ENCODE measurements around the gene TOP3A. TPM values are rescaled to one million over a fixed set of nuclear protein-coding genes. Genes with fewer than 3 reads are reported as not detected.
"Not testable (repeated sequence)": the region's sequence is repeated elsewhere in the genome, so short reads cannot be mapped to it uniquely, and the experiment has no call there.

The TOP3A gene
- total RNA-seq, 1 donor from 2014 or later = 46.4 TPM

GRCh38 chr17:18309202-18309601 lies 5.6 kb downstream of the TOP3A start:
- Mint-ChIP-seq H3K9me3 (no peaks in the 10 kb centered on the region), H3K36me3 (ENCODE audit: low read depth) (peaks cover 48% of the 10 kb centered on the region), H3K4me3 (no peak overlapping the region), H3K27me3 (no peaks in the 10 kb centered on the region), H3K27ac (no peak overlapping the region), H3K4me1 (peaks cover 23% of the 10 kb centered on the region)
- no peak for DNase-seq
- intact Hi-C loops (cut with micrococcal nuclease) = no loop called here
- ATAC-seq (ENCODE audit: low read depth) = no peak
- TF ChIP-seq, protein P1, sequence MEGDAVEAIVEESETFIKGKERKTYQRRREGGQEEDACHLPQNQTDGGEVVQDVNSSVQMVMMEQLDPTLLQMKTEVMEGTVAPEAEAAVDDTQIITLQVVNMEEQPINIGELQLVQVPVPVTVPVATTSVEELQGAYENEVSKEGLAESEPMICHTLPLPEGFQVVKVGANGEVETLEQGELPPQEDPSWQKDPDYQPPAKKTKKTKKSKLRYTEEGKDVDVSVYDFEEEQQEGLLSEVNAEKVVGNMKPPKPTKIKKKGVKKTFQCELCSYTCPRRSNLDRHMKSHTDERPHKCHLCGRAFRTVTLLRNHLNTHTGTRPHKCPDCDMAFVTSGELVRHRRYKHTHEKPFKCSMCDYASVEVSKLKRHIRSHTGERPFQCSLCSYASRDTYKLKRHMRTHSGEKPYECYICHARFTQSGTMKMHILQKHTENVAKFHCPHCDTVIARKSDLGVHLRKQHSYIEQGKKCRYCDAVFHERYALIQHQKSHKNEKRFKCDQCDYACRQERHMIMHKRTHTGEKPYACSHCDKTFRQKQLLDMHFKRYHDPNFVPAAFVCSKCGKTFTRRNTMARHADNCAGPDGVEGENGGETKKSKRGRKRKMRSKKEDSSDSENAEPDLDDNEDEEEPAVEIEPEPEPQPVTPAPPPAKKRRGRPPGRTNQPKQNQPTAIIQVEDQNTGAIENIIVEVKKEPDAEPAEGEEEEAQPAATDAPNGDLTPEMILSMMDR (IDR thresholded peaks at IDR 0.05) = no peak
- POLR2A ChIA-PET = no interaction called here
- CTCF ChIA-PET = no interaction called here

GRCh38 chr17:18303206-18303605 lies 11.6 kb downstream of the TOP3A start:
- H3K27me3 Mint-ChIP-seq; H3K9me3 Mint-ChIP-seq; H3K4me3 Mint-ChIP-seq; DNase-seq; CTCF ChIA-PET; H3K27ac Mint-ChIP-seq; H3K4me1 Mint-ChIP-seq; intact Hi-C loops (cut with micrococcal nuclease); ATAC-seq (ENCODE audit: low read depth); POLR2A ChIA-PET: not testable (repeated sequence)
- H3K36me3 Mint-ChIP-seq (ENCODE audit: low read depth) = peaks cover 70% of the 10 kb centered on the region

DNA sequence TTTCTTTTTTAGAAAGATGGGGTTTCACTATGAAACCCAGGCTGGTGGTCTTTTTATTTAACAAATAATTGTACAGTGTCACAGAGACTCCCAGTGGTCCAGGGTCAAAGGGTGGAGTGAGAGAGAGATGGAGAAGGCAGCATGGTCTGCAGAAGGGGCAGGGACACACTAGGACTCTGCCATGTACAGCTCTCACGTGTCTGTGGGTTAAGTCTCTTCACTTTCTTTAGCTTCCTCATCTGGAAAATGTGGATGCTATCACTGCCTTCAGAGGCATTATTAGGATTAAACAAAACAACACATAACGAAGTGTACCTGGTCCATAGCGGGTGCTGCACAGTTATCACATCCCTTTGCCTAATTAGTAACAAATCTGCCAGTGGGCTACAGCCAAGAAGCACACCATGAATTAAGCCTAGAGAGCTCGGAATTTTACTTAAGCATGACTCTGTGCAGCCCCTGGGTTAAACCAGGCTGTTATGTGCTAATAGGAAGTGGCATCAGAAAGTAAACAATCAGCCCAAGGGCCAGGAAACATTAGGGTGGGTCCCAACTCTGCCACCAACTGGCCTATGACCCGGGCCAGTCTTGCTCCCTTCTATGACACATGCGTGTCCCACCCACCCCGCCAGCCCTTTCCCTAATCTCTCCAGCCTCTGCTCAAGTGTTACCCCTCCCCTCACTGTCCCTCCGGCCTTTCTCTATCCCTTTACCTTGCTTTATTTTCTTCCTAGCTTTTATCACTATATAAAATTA lies 13.9 kb downstream of the TOP3A start:
- peaks cover 62% of the 10 kb centered on the region for H3K36me3 Mint-ChIP-seq (ENCODE audit: low read depth)
- ChIA-PET POLR2A (no interaction called here), CTCF (no interaction called here)
- no peak overlapping the region for H3K4me3 Mint-ChIP-seq
- H3K4me1 Mint-ChIP-seq = peaks cover 12% of the 10 kb centered on the region
- no peak overlapping the region for H3K27ac Mint-ChIP-seq
- TF ChIP-seq, protein P1 (IDR thresholded peaks at IDR 0.05) = no peak
- DNase-seq (no peak), ATAC-seq (ENCODE audit: low read depth) (no peak)
- no peaks in the 10 kb centered on the region for H3K27me3 Mint-ChIP-seq
- intact Hi-C loops (cut with micrococcal nuclease) = no loop called here
- H3K9me3 Mint-ChIP-seq = no peaks in the 10 kb centered on the region

DNA sequence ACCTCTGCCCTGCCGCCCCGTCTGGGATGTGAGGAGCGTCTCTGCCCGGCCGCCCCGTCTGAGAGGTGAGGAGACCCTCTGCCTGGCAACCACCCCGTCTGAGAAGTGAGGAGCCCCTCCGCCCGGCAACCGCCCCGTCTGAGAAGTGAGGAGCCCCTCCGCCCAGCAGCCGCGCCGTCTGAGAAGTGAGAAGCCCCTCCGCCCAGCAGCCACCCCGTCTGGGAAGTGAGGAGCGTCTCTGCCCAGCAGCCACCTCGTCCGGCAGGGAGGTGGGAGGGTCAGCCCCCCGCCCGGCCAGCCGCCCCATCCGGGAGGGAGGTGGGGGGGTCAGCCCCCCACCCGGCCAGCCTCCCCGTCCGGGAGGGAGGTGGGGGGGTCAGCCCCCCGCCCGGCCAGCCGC lies 16.7 kb downstream of the TOP3A start:
- DNase-seq; intact Hi-C loops (cut with micrococcal nuclease); H3K27ac Mint-ChIP-seq; H3K27me3 Mint-ChIP-seq; POLR2A ChIA-PET; H3K9me3 Mint-ChIP-seq; H3K4me3 Mint-ChIP-seq; CTCF ChIA-PET; ATAC-seq (ENCODE audit: low read depth): not testable (repeated sequence)
- peaks cover 12% of the 10 kb centered on the region for H3K4me1 Mint-ChIP-seq
- peaks cover 57% of the 10 kb centered on the region for H3K36me3 Mint-ChIP-seq (ENCODE audit: low read depth)

DNA sequence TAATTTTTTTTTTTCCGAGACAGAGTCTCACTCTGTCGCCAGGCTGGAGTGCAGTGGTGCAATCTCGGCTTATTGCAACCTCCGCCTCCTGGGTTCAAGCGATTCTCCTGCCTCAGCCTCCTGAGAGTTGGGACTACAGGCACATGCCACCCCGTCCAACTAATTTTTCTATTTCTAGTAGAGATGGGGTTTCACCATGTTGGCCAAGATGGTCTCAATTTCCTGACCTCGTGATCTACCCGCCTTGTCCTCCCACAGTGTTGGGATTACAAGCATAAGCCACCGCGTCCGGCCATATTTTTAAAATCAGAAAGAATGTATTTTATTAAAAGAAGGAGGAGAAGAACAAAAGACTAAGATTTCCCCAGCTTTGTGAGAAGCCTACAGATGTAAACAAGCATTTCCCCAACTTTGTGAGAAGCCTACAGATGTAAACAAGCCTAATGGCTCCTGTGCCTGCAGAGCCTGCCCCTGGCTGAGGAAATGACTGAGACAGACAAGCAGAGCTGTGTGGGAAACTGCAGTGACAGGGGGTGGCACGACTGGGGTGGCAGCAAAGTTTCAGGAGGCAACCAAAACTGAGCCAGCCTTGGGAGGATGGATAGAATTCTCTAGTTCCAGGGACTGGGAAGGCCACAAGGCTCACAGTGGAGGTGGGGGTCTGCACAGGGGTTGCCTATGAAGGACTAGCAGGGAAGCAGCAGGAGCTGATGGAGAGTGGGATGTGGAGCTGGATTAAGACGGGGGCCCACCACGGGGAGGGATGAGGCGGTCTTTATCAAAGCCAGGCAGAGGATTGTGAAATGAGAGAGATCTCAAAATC lies 22.9 kb downstream of the TOP3A start:
- POLR2A ChIA-PET = no interaction called here
- Mint-ChIP-seq H3K4me3 (no peak overlapping the region), H3K27me3 (no peaks in the 10 kb centered on the region), H3K9me3 (no peaks in the 10 kb centered on the region), H3K4me1 (peaks cover 7% of the 10 kb centered on the region), H3K27ac (no peak overlapping the region), H3K36me3 (ENCODE audit: low read depth) (peaks cover 64% of the 10 kb centered on the region)
- intact Hi-C loops (cut with micrococcal nuclease) = no loop called here
- ATAC-seq (ENCODE audit: low read depth) = no peak
- DNase-seq = no peak
- CTCF ChIA-PET = no interaction called here
- TF ChIP-seq, protein P1 (IDR thresholded peaks at IDR 0.05) = no peak

DNA sequence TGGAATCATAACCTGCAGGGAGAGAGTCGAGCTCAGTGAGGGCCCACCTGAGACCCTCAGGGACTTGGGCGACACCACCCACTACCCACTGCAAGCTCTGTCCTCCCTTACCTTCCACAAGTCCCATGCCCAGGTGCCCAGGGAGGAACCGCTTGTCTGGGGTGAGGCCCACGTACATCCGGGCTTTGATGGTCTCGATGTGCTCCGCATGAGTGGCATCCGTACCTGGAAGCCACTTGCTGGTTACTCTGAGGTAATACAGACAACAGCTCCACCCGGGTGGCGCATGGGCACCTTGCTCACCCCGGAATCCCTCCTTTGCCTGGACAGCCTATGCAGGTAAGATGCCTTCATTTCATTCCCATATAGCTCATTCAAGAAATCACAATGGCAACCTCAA lies 29.5 kb downstream of the TOP3A start:
- Mint-ChIP-seq H3K36me3 (ENCODE audit: low read depth) (peaks cover 82% of the 10 kb centered on the region), H3K27ac (no peak overlapping the region), H3K4me1 (no peaks in the 10 kb centered on the region), H3K27me3 (no peaks in the 10 kb centered on the region), H3K4me3 (no peak overlapping the region), H3K9me3 (no peaks in the 10 kb centered on the region)
- TF ChIP-seq, protein P1 (IDR thresholded peaks at IDR 0.05) = no peak
- POLR2A ChIA-PET = no interaction called here
- ATAC-seq (ENCODE audit: low read depth) (no peak), DNase-seq (no peak)
- CTCF ChIA-PET = no interaction called here
- intact Hi-C loops (cut with micrococcal nuclease) = no loop called here

All from activated B cell treated with CpG ODN at 0.5 μM for 24 hours (primary cell).